Measurements from ENCODE around the gene SLC24A5.

GRCh38 chr15:48109212-48109611 is 11.6 kb upstream of the SLC24A5 start:
- TF ChIP-seq, protein P1, sequence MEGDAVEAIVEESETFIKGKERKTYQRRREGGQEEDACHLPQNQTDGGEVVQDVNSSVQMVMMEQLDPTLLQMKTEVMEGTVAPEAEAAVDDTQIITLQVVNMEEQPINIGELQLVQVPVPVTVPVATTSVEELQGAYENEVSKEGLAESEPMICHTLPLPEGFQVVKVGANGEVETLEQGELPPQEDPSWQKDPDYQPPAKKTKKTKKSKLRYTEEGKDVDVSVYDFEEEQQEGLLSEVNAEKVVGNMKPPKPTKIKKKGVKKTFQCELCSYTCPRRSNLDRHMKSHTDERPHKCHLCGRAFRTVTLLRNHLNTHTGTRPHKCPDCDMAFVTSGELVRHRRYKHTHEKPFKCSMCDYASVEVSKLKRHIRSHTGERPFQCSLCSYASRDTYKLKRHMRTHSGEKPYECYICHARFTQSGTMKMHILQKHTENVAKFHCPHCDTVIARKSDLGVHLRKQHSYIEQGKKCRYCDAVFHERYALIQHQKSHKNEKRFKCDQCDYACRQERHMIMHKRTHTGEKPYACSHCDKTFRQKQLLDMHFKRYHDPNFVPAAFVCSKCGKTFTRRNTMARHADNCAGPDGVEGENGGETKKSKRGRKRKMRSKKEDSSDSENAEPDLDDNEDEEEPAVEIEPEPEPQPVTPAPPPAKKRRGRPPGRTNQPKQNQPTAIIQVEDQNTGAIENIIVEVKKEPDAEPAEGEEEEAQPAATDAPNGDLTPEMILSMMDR (IDR thresholded peaks at IDR 0.05), result no peak
- TF ChIP-seq POLR2A (IDR thresholded peaks at IDR 0.05), result no peak
